ENCODE data around the gene FARP1. TPM values are rescaled to one million over a fixed set of nuclear protein-coding genes. Genes with fewer than 3 reads are reported as not detected.

FARP1 gene
- total and polyA plus RNA-seq, 2 of the 8 experiments (the other 6 are each of a cell fraction or from before 2014, with no cell fraction given) = 24.7 to 104 TPM

GRCh38 chr13:98181111-98181815, 38.4 kb downstream of the FARP1 start (continued):
- TF ChIP-seq, protein P1, sequence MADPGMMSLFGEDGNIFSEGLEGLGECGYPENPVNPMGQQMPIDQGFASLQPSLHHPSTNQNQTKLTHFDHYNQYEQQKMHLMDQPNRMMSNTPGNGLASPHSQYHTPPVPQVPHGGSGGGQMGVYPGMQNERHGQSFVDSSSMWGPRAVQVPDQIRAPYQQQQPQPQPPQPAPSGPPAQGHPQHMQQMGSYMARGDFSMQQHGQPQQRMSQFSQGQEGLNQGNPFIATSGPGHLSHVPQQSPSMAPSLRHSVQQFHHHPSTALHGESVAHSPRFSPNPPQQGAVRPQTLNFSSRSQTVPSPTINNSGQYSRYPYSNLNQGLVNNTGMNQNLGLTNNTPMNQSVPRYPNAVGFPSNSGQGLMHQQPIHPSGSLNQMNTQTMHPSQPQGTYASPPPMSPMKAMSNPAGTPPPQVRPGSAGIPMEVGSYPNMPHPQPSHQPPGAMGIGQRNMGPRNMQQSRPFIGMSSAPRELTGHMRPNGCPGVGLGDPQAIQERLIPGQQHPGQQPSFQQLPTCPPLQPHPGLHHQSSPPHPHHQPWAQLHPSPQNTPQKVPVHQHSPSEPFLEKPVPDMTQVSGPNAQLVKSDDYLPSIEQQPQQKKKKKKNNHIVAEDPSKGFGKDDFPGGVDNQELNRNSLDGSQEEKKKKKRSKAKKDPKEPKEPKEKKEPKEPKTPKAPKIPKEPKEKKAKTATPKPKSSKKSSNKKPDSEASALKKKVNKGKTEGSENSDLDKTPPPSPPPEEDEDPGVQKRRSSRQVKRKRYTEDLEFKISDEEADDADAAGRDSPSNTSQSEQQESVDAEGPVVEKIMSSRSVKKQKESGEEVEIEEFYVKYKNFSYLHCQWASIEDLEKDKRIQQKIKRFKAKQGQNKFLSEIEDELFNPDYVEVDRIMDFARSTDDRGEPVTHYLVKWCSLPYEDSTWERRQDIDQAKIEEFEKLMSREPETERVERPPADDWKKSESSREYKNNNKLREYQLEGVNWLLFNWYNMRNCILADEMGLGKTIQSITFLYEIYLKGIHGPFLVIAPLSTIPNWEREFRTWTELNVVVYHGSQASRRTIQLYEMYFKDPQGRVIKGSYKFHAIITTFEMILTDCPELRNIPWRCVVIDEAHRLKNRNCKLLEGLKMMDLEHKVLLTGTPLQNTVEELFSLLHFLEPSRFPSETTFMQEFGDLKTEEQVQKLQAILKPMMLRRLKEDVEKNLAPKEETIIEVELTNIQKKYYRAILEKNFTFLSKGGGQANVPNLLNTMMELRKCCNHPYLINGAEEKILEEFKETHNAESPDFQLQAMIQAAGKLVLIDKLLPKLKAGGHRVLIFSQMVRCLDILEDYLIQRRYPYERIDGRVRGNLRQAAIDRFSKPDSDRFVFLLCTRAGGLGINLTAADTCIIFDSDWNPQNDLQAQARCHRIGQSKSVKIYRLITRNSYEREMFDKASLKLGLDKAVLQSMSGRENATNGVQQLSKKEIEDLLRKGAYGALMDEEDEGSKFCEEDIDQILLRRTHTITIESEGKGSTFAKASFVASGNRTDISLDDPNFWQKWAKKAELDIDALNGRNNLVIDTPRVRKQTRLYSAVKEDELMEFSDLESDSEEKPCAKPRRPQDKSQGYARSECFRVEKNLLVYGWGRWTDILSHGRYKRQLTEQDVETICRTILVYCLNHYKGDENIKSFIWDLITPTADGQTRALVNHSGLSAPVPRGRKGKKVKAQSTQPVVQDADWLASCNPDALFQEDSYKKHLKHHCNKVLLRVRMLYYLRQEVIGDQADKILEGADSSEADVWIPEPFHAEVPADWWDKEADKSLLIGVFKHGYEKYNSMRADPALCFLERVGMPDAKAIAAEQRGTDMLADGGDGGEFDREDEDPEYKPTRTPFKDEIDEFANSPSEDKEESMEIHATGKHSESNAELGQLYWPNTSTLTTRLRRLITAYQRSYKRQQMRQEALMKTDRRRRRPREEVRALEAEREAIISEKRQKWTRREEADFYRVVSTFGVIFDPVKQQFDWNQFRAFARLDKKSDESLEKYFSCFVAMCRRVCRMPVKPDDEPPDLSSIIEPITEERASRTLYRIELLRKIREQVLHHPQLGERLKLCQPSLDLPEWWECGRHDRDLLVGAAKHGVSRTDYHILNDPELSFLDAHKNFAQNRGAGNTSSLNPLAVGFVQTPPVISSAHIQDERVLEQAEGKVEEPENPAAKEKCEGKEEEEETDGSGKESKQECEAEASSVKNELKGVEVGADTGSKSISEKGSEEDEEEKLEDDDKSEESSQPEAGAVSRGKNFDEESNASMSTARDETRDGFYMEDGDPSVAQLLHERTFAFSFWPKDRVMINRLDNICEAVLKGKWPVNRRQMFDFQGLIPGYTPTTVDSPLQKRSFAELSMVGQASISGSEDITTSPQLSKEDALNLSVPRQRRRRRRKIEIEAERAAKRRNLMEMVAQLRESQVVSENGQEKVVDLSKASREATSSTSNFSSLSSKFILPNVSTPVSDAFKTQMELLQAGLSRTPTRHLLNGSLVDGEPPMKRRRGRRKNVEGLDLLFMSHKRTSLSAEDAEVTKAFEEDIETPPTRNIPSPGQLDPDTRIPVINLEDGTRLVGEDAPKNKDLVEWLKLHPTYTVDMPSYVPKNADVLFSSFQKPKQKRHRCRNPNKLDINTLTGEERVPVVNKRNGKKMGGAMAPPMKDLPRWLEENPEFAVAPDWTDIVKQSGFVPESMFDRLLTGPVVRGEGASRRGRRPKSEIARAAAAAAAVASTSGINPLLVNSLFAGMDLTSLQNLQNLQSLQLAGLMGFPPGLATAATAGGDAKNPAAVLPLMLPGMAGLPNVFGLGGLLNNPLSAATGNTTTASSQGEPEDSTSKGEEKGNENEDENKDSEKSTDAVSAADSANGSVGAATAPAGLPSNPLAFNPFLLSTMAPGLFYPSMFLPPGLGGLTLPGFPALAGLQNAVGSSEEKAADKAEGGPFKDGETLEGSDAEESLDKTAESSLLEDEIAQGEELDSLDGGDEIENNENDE (IDR thresholded peaks at IDR 0.05; ENCODE audit: insufficient replicate concordance, low read length) = no peak
- TF ChIP-seq SRF (IDR thresholded peaks at IDR 0.05; ENCODE audit: low read depth, low read length) (no peak), RAD21 (IDR thresholded peaks at IDR 0.05 in 1 of 2, conservative IDR thresholded peaks at IDR 0.05 in 1 of 2; ENCODE audit: low read depth in 2 of 2, low read length in 2 of 2) (no peak), MAX (IDR thresholded peaks at IDR 0.05) (no peak), RBBP5 (IDR thresholded peaks at IDR 0.05; ENCODE audit: borderline replicate concordance, low read depth, low read length) (no peak), JUN (IDR thresholded peaks at IDR 0.05; ENCODE audit: low read depth, low read length) (no peak), CTBP2 (IDR thresholded peaks at IDR 0.05; ENCODE audit: borderline replicate concordance, insufficient read depth, insufficient read length, low read length) (no peak), POLR2A (IDR thresholded peaks at IDR 0.05; ENCODE audit: control extremely low read depth in 1 of 2, low read depth in 2 of 2, low read length in 2 of 2) (no peak), TBP (IDR thresholded peaks at IDR 0.05; ENCODE audit: low read depth, low read length) (no peak), BCL11A (IDR thresholded peaks at IDR 0.05; ENCODE audit: low read depth in 2 of 2, low read length in 2 of 2) (no peak)

Data from H1 (cell line).